Measurements from ENCODE around the gene CCSAP. TPM values are rescaled to one million over a fixed set of nuclear protein-coding genes. Genes with fewer than 3 reads are reported as not detected.

The CCSAP gene
- total and polyA plus RNA-seq, 4 donors, result 1.6 to 11.1 (median 4.6) TPM

GRCh38 chr1:229385853-229386456, 43.1 kb upstream of the CCSAP start:
- H3K9ac ChIP-seq (ENCODE audit: insufficient read depth in 1 of 2, low read length in 2 of 2), result no peak overlapping the region
- DNase-seq (no peak), ATAC-seq (ENCODE audit: insufficient read depth, low FRiP score) (no peak)
- WGBS, 2 donors, result 68% methylated on average over 8 of the region's 8 CpGs
- peaks cover 0 to 3% (median 0%) of the 10 kb centered on the region in 4 donors for H3K9me3 ChIP-seq (ENCODE audit: control insufficient read depth in 4 of 4, insufficient read depth in 3 of 4, low read length in 3 of 4)
- TF ChIP-seq, protein P1, sequence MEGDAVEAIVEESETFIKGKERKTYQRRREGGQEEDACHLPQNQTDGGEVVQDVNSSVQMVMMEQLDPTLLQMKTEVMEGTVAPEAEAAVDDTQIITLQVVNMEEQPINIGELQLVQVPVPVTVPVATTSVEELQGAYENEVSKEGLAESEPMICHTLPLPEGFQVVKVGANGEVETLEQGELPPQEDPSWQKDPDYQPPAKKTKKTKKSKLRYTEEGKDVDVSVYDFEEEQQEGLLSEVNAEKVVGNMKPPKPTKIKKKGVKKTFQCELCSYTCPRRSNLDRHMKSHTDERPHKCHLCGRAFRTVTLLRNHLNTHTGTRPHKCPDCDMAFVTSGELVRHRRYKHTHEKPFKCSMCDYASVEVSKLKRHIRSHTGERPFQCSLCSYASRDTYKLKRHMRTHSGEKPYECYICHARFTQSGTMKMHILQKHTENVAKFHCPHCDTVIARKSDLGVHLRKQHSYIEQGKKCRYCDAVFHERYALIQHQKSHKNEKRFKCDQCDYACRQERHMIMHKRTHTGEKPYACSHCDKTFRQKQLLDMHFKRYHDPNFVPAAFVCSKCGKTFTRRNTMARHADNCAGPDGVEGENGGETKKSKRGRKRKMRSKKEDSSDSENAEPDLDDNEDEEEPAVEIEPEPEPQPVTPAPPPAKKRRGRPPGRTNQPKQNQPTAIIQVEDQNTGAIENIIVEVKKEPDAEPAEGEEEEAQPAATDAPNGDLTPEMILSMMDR (IDR thresholded peaks at IDR 0.05; ENCODE audit: control extremely low read depth, extremely low read depth), result no peak
- H3K27me3 ChIP-seq (ENCODE audit: control insufficient read depth in 3 of 3, insufficient read depth in 3 of 3, low read length in 2 of 3), result peaks cover 0 to 5% (median 0%) of the 10 kb centered on the region in 3 donors
- H3K27ac ChIP-seq (ENCODE audit: low read depth in 1 of 2, low read length in 1 of 2), result no peak overlapping the region
- H3K4me3 ChIP-seq, result no peak overlapping the region
- no peaks in the 10 kb centered on the region for H3K36me3 ChIP-seq (ENCODE audit: control insufficient read depth in 4 of 4, insufficient read depth in 4 of 4, low read length in 4 of 4)
- peaks cover 0 to 2% (median 0%) of the 10 kb centered on the region in 5 donors for H3K4me1 ChIP-seq (ENCODE audit: control insufficient read depth in 5 of 5, insufficient read depth in 5 of 5, low read length in 5 of 5)

- TF ChIP-seq, protein P1 (IDR thresholded peaks at IDR 0.05; ENCODE audit: control extremely low read depth, extremely low read depth), result no peak
- no peak overlapping the region for H3K9ac ChIP-seq (ENCODE audit: insufficient read depth in 1 of 2, low read length in 2 of 2)
- no peak overlapping the region for H3K27ac ChIP-seq (ENCODE audit: low read depth in 1 of 2, low read length in 1 of 2)
- 92 to 93% methylated on average over 7 of the region's 7 CpGs for WGBS, 2 donors
- H3K36me3 ChIP-seq (ENCODE audit: control insufficient read depth in 4 of 4, insufficient read depth in 4 of 4, low read length in 4 of 4), result no peaks in the 10 kb centered on the region
- DNase-seq, result no peak
- H3K4me1 ChIP-seq (ENCODE audit: control insufficient read depth in 5 of 5, insufficient read depth in 5 of 5, low read length in 5 of 5), result peaks cover 0 to 2% (median 0%) of the 10 kb centered on the region in 5 donors
- peaks cover 0 to 5% (median 4%) of the 10 kb centered on the region in 3 donors for H3K27me3 ChIP-seq (ENCODE audit: control insufficient read depth in 3 of 3, insufficient read depth in 3 of 3, low read length in 2 of 3)
- no peak for ATAC-seq (ENCODE audit: insufficient read depth, low FRiP score)
- no peak overlapping the region for H3K4me3 ChIP-seq
- no peaks in the 10 kb centered on the region for H3K9me3 ChIP-seq (ENCODE audit: control insufficient read depth in 4 of 4, insufficient read depth in 3 of 4, low read length in 3 of 4)
These were observed 42.0 kb upstream of the CCSAP start for GRCh38 chr1:229384822-229385221.

DNA sequence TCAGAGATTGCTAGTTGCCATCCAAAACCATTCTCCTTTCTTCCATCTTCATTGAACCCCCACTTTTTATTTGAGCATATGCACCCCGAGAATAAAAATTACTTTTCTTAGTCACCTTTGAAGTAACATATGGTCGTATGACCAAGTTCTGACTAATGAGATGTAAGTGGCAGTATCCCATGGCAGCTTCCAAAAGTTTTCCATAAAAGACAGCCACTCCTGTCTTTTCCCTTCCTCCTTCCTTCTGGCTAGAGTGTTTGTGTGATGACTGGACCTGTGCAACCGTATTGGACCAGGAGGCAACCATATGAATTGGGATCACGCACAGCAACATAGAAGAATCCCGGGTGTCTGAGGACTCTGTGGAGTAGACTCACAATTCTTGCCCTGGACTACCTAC, 41.1 kb upstream of the CCSAP start:
- Histone ChIP-seq H3K4me1 (ENCODE audit: control insufficient read depth in 5 of 5, insufficient read depth in 5 of 5, low read length in 5 of 5) (peaks cover 0 to 2% (median 0%) of the 10 kb centered on the region in 5 donors), H3K36me3 (ENCODE audit: control insufficient read depth in 4 of 4, insufficient read depth in 4 of 4, low read length in 4 of 4) (no peaks in the 10 kb centered on the region), H3K9ac (ENCODE audit: insufficient read depth in 1 of 2, low read length in 2 of 2) (no peak overlapping the region), H3K4me3 (no peak overlapping the region), H3K27me3 (ENCODE audit: control insufficient read depth in 3 of 3, insufficient read depth in 3 of 3, low read length in 2 of 3) (peaks cover 0 to 5% (median 4%) of the 10 kb centered on the region in 3 donors), H3K9me3 (ENCODE audit: control insufficient read depth in 4 of 4, insufficient read depth in 3 of 4, low read length in 3 of 4) (no peaks in the 10 kb centered on the region), H3K27ac (ENCODE audit: low read depth in 1 of 2, low read length in 1 of 2) (no peak overlapping the region)
- DNase-seq (no peak), ATAC-seq (ENCODE audit: insufficient read depth, low FRiP score) (no peak)
- WGBS, 2 donors, result 92 to 93% methylated on average over 5 of the region's 5 CpGs
- TF ChIP-seq, protein P1 (IDR thresholded peaks at IDR 0.05; ENCODE audit: control extremely low read depth, extremely low read depth), result no peak

DNA sequence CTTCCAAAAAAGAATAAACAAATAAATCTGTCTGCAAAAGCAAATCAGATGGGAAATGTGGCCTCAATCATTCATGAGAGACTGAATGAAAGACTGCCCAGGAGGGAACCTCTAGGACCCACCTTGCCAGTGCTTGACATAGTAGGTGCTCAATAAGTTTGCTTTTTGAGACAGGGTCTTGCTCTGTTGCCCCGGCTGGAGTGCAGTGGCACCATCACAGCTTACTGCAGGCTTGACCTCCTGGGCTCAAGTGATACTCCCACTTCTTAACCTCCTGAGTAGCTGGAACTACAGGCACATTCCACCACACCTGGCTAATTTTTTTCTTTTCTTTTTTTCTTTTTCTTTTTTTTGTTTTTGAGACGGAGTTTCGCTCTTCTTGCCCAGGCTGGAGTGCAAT, 40.3 kb upstream of the CCSAP start:
- DNase-seq (no peak), ATAC-seq (ENCODE audit: insufficient read depth, low FRiP score) (no peak)
- Histone ChIP-seq H3K27me3 (ENCODE audit: control insufficient read depth in 3 of 3, insufficient read depth in 3 of 3, low read length in 2 of 3) (peaks cover 0 to 8% (median 4%) of the 10 kb centered on the region in 3 donors), H3K27ac (ENCODE audit: low read depth in 1 of 2, low read length in 1 of 2) (no peak overlapping the region), H3K9ac (ENCODE audit: insufficient read depth in 1 of 2, low read length in 2 of 2) (no peak overlapping the region), H3K4me1 (ENCODE audit: control insufficient read depth in 5 of 5, insufficient read depth in 5 of 5, low read length in 5 of 5) (peaks cover 0 to 2% (median 0%) of the 10 kb centered on the region in 5 donors), H3K4me3 (no peak overlapping the region), H3K9me3 (ENCODE audit: control insufficient read depth in 4 of 4, insufficient read depth in 3 of 4, low read length in 3 of 4) (no peaks in the 10 kb centered on the region), H3K36me3 (ENCODE audit: control insufficient read depth in 4 of 4, insufficient read depth in 4 of 4, low read length in 4 of 4) (no peaks in the 10 kb centered on the region)
- 94 to 98% methylated on average over 3 of the region's 3 CpGs for WGBS, 2 donors
- TF ChIP-seq, protein P1 (IDR thresholded peaks at IDR 0.05; ENCODE audit: control extremely low read depth, extremely low read depth), result no peak

All from lung (tissue), 12 donors.